ENCODE measurements around the gene PTPRF.

PTPRF gene

DNA sequence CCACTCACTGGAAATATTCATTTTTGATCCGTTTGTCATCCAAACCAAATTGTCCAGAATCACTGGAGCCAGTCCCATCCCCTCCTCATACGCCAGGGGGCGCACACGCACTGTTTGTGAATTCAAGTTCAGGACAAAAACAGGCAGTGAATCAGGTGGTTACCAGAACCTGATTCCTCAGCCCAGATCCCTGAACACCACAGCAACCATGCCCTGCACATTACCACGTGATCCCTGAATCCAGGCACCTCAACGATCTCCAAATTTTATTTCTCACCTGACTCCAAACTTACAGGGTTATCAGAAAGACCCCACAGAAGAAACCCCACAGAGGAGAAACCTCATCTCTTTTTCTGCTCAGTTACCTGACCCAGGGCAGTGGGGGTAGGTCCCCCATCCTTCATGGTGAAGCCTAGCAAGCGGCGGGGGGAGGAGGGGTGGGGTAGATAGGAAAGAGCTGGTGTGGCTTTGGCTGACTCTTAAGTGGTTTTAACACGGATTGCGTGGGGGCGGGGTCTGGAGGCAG is 1.4 kb upstream of the PTPRF start:
- in situ Hi-C loops (cut with MboI; ENCODE audit: low sequenced_read_pairs, unreplicated experiment): loop anchor here (25.0 kb wide), 1 partner anchor 408 kb away; the partner anchor contains the start of genes ARTN and IPO13
- TF ChIP-seq, protein P1, sequence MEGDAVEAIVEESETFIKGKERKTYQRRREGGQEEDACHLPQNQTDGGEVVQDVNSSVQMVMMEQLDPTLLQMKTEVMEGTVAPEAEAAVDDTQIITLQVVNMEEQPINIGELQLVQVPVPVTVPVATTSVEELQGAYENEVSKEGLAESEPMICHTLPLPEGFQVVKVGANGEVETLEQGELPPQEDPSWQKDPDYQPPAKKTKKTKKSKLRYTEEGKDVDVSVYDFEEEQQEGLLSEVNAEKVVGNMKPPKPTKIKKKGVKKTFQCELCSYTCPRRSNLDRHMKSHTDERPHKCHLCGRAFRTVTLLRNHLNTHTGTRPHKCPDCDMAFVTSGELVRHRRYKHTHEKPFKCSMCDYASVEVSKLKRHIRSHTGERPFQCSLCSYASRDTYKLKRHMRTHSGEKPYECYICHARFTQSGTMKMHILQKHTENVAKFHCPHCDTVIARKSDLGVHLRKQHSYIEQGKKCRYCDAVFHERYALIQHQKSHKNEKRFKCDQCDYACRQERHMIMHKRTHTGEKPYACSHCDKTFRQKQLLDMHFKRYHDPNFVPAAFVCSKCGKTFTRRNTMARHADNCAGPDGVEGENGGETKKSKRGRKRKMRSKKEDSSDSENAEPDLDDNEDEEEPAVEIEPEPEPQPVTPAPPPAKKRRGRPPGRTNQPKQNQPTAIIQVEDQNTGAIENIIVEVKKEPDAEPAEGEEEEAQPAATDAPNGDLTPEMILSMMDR (IDR thresholded peaks at IDR 0.05; ENCODE audit: borderline replicate concordance, control extremely low read depth, extremely low read depth, insufficient read depth, missing control alignments): peak; percentile 97
- peak; percentile 87 for DNase-seq (ENCODE audit: low spot score)

DNA sequence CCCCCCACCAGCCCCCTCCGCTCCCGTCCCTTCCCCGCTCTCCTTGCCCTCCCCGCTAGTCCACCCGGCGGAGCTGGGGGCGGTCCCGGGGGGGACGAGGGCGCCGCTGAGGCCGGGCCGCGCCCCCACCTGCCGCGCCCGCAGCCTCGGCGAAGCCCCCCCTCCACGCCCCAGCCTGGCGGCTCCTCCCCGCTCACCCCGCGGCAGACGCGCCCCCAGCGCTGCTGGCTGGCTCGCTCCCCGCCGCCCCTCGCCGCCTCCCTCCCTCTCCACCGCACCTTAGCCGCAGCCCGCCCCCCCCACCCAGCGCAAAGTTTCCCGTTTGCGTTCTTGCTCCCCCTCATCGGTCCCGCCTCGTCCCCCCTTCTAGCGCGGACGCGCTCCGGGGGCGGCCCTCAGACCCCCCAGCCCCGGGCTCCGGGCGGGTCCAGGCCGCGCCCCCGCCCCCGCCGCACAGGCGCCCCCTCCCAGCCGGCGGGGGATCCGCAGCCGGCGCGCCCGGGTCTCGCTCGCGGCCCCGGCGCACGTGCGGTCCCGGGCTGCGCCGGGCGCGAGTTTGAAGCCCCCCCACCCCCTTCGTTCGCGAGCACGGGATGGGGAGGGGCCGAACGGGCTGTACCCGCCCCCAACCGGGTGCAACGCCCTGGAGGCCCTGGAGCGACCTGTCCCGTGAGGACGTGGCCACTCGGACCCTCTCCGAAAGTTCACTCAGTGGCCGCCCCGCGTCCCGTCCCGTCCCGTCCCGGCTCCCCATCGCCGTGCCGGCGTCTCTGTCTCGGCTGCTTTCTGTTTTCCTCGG is 623 bp downstream of the PTPRF start:
- TF ChIP-seq, protein P1 (IDR thresholded peaks at IDR 0.05; ENCODE audit: borderline replicate concordance, control extremely low read depth, extremely low read depth, insufficient read depth, missing control alignments): no peak
- no peak for DNase-seq (ENCODE audit: low spot score)
- in situ Hi-C loops (cut with MboI; ENCODE audit: low sequenced_read_pairs, unreplicated experiment): loop anchor here (25.0 kb wide), 1 partner anchor 406 kb away; the partner anchor contains the start of genes ARTN and IPO13

DNA sequence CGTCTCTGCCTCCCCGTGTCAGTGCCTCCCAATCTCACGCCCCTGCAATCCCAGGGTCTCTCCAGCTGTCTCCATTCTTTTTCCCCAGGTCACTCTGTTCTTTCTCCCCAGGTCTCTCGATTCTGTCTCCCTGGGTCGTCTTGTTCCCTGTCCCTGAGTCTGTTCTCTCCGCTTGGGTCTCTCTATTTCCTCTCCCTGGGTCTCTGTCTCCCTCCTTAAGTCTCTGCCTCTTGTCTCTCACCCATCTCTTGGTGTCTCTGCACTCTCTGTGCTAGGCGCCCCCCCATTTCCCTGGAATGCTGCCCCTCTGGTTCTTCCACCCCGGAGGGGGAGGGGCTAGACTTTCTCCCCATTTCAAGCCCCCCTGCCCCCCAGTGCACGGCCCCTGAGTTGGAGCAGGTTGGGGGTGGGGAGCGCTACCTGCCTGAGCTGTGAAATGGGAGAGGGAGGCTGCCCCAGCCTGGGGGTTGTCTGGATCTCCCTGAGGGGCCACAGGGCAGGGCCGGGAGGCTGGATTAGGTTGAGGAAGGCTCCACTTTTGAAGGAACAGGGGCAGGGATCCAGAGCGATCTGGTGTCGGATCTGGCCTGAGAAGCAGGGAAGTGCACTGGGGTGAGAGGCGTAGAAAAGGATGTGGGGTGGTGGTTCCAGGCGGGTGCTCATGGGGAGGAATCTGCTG is 1.4 kb downstream of the PTPRF start:
- TF ChIP-seq, protein P1 (IDR thresholded peaks at IDR 0.05; ENCODE audit: borderline replicate concordance, control extremely low read depth, extremely low read depth, insufficient read depth, missing control alignments): no peak
- no peak for DNase-seq (ENCODE audit: low spot score)
- in situ Hi-C loops (cut with MboI; ENCODE audit: low sequenced_read_pairs, unreplicated experiment): loop anchor here (25.0 kb wide), 1 partner anchor 405 kb away; the partner anchor contains the start of genes ARTN and IPO13

DNA sequence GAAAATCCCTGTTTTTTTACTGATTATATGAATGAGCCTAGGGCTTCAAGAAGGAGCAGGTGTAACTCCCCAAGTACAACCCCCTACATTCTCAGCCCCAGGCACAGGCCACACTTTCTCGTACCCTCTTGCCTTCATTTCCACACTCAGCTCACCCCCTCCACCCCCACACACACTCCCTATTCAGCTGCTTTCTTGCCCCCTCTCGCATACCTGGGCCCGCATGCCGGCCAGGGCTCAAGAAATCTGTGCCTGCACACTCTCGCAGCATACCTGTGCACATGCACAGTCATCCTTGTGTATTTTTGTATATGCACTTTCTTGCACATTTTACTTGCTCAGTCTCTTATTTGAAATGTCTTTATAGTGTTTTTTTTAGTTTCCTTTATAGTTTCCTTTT is 2.0 kb downstream of the PTPRF start:
- DNase-seq (ENCODE audit: low spot score): no peak
- in situ Hi-C loops (cut with MboI; ENCODE audit: low sequenced_read_pairs, unreplicated experiment): loop anchor here (25.0 kb wide), 1 partner anchor 405 kb away; the partner anchor contains the start of genes ARTN and IPO13
- TF ChIP-seq, protein P1 (IDR thresholded peaks at IDR 0.05; ENCODE audit: borderline replicate concordance, control extremely low read depth, extremely low read depth, insufficient read depth, missing control alignments): no peak

DNA sequence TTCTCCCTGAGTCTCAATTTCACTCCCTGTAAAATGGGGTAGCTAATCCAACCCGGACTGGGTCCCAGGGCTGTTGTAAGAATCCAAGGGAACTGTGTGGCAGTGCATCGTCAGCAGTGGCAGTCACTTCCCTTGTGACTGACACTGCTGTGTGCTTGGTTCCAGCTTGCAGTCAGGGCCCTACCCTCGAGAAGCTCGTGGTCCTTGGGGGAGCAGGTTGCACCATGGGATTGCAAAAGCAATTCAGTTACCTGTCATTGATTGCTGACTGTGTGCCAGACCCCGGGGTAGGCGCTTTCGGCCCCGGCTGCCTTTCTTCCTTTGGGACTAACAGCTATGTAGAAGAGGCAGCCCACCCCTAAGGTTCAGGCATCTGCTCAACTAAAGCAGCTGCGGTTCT is 2.9 kb downstream of the PTPRF start:
- no peak for DNase-seq (ENCODE audit: low spot score)
- TF ChIP-seq, protein P1 (IDR thresholded peaks at IDR 0.05; ENCODE audit: borderline replicate concordance, control extremely low read depth, extremely low read depth, insufficient read depth, missing control alignments): no peak
- in situ Hi-C loops (cut with MboI; ENCODE audit: low sequenced_read_pairs, unreplicated experiment): loop anchor here (25.0 kb wide), 1 partner anchor 404 kb away; the partner anchor contains the start of genes ARTN and IPO13

DNA sequence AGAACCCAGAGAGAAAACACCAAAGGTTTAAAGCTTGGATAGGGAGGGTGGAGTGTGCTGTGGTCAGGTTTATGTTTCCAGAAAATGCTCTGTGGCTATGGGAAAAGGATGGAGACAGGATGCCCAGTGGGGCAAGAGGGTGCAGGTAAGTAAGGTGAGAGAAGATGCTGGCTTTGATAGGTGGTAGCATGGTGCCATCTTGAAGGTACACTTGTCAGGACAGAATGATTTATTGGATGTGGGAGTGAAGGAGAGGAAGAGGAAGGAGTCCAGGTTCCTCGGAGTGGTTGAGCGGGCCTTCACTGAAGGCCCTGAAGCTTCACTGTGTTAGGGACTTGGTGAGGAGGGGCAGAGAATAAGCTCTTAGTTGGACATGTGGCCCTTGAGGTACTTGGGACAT is 3.6 kb downstream of the PTPRF start:
- in situ Hi-C loops (cut with MboI; ENCODE audit: low sequenced_read_pairs, unreplicated experiment): loop anchor here (25.0 kb wide), 1 partner anchor 403 kb away; the partner anchor contains the start of genes ARTN and IPO13

More for the DNA sequence above, 3.6 kb downstream of the PTPRF start:
- TF ChIP-seq, protein P1 (IDR thresholded peaks at IDR 0.05; ENCODE audit: borderline replicate concordance, control extremely low read depth, extremely low read depth, insufficient read depth, missing control alignments): no peak
- DNase-seq (ENCODE audit: low spot score): no peak
